Effector memory CD8-positive, alpha-beta T cell (primary cell): ENCODE data around the gene PACRG.
"Not testable (repeated sequence)": the region's sequence is repeated elsewhere in the genome, so short reads cannot be mapped to it uniquely, and the experiment has no call there.

Source experiments
- ATAC-seq: fragments of 150-1000 bp; cut with Tn5 transposase; replicated peaks from 2 replicates; pipeline ENCODE4 v1.10.0; 2021; ENCODE audit warnings: mild to moderate bottlenecking, moderate library complexity
- DNase-seq, 3 experiments: peaks; one replicate each; pipeline ENCODE4 v3.0.0; 2021
- H3K27ac Mint-ChIP-seq, 2 donors: one replicate each; pipeline ENCODE4 v1.8.0; 2022; ENCODE audit warnings: mild to moderate bottlenecking in 2 of 2, mixed read lengths in 2 of 2, moderate library complexity in 2 of 2
- H3K27me3 Mint-ChIP-seq, 2 donors: one replicate each; pipeline ENCODE4 v1.8.0; 2022; ENCODE audit warnings: mixed read lengths in 2 of 2
- H3K36me3 Mint-ChIP-seq: one replicate; pipeline ENCODE4 v1.8.0; 2022; ENCODE audit warnings: mild to moderate bottlenecking, moderate library complexity, mixed read lengths; ENCODE audit not compliant: insufficient read depth
- H3K4me1 Mint-ChIP-seq, 2 donors: one replicate each; pipeline ENCODE4 v1.8.0; 2022; ENCODE audit warnings: low read depth in 2 of 2, mixed read lengths in 2 of 2
- H3K4me3 Mint-ChIP-seq, 2 donors: one replicate each; pipeline ENCODE4 v1.8.0; 2022; ENCODE audit warnings: mild to moderate bottlenecking in 2 of 2, mixed read lengths in 2 of 2, moderate library complexity in 2 of 2
- H3K9me3 Mint-ChIP-seq, 2 donors: one replicate each; pipeline ENCODE4 v1.8.0; 2022; ENCODE audit warnings: mixed read lengths in 2 of 2
- total RNA-seq, 9 experiments: gene quantifications; one replicate each; lab custom pipeline; 2026; lab: John Stamatoyannopoulos, UW

PACRG gene
- 0 to 1.3 (median 0.19) reads per million in 9 experiments for total RNA-seq

DNA sequence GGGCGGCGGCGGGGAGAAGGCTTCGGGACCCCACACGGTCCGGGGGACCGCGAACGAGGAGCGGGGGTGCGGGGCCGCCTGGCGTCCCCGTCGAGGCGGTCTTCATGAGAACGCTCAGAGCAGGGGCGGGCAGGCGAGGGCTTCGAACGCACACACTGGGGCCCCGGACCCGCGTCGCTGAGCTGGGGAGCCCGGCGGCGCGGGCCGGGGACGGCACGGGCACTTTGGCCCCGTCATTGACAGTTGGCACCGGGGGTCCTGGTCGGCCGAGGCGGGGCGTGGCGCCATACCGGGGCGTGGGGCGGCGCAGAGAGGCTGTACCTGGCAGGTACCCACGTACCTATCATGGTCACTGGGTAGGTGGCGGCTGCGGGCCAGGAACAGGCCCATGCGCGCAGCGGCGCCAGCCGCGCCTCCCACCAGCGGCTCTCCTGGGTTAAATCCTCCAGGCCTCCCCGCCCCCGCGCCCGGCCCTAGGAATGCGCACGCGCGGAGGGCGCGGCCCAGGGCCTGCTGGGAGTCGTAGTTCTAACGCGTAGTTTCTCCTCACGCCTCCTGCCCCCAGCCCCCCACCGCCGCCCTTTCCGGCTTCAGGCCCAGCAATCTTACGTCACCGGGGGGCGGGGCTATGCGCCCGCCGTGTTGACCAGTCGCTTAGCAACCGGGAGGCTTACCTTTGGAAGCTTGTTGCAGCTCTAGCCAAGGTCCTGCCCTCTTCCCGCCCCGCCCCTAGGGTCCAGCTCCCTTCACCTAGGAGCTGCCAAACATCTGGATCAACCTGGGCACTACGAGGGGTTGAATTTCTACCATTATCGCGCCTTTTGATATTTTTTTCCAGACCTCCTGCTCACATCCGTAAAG, at the start of gene PACRG, which contains the start of gene PRKN:
TSS of gene PACRG (plus strand) at position 653 of the 861 bp plus-strand sequence.
TSS of gene PRKN (minus strand) at position 445 of the 861 bp plus-strand sequence.
- Mint-ChIP-seq H3K4me3 (peak within 1 kb of the TSS; percentile 89 to 94), H3K27ac (peak within 1 kb of the TSS; percentile 93 to 98), H3K27me3 (no peaks in the 10 kb centered on the region), H3K9me3 (peaks cover 0 to 2% of the 10 kb centered on the region in 2 donors), H3K36me3 (peaks cover 14% of the 10 kb centered on the region), H3K4me1 (peaks cover 11 to 12% of the 10 kb centered on the region in 2 donors)
- peak; percentile 90 for ATAC-seq
- DNase-seq, result peak; percentile 89 to 97 (median 97)

DNA sequence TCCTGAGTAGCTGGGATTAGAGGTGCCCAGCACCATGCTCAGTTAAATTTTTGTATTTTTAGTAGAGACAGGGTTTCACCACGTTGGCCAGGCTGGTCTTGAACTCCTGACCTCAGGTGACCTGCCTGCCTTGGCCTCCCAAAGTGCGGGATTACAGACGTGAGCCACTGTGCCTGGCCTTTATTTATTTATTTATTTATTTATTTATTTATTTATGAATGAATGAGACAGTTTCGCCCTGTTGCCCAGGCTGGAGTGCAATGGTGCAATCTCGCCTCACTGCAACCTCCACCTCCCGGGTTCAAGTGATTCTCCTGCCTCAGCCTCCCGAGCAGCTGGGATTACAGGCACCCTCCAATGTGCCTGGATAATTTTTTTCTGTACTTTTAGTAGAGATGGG, 48.9 kb upstream of the PACRG start:
- not testable (repeated sequence) for H3K4me1 Mint-ChIP-seq, DNase-seq, H3K9me3 Mint-ChIP-seq, ATAC-seq, H3K36me3 Mint-ChIP-seq, H3K4me3 Mint-ChIP-seq, H3K27me3 Mint-ChIP-seq, H3K27ac Mint-ChIP-seq

DNA sequence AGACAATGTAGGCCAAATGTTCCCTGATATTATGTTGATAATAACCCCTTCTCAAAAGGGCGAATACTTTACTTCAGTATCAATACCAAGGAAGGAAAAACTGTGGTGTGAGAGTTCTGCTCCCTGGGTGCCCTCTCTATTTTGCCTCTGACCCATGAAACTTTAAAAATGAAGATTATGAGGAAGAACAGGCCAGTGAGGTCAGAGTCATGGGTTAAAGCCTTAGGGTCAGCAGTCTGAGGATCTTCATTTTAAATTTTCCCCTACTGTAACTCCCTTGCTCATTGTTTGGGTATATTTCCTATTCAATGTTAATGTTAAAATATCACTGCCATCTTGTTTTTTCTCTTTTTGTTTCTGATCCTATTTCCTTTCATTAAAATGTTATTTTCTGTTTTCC, 48.1 kb upstream of the PACRG start:
- DNase-seq (no peak), ATAC-seq (no peak)
- Mint-ChIP-seq H3K4me1 (no peaks in the 10 kb centered on the region), H3K27me3 (no peaks in the 10 kb centered on the region), H3K9me3 (peaks cover 0 to 2% of the 10 kb centered on the region in 2 donors), H3K4me3 (no peak overlapping the region), H3K27ac (no peak overlapping the region), H3K36me3 (no peaks in the 10 kb centered on the region)

GRCh38 chr6:162680367-162680766, 47.4 kb upstream of the PACRG start:
- Mint-ChIP-seq H3K9me3 (no peaks in the 10 kb centered on the region), H3K27me3 (no peaks in the 10 kb centered on the region)

DNA sequence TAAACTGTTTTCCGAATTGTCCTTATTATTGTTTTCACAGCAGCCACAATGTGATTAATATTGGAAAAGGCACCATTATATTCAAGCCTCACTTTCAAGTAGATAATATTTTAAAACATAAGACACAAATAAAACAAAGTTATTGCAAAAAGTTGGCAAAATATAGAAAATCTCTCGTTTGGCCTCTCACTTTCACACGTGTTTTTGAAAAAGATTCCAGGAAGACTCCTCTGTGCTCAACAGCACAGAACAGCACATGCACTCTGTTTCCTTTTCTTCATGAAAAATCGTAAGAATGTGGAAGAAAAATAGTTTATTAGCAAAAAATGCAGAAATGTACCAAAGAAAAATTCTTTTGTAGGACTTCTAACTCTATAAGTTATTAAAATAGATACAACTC, 46.9 kb upstream of the PACRG start:
- Mint-ChIP-seq H3K27ac (no peak overlapping the region), H3K27me3 (no peaks in the 10 kb centered on the region), H3K4me3 (no peak overlapping the region), H3K9me3 (no peaks in the 10 kb centered on the region), H3K4me1 (no peaks in the 10 kb centered on the region), H3K36me3 (no peaks in the 10 kb centered on the region)
- no peak for DNase-seq
- ATAC-seq, result no peak

More at GRCh38 chr6:162680367-162680766, 47.4 kb upstream of the PACRG start:
- Mint-ChIP-seq H3K27ac (no peak overlapping the region), H3K36me3 (no peaks in the 10 kb centered on the region), H3K4me1 (no peaks in the 10 kb centered on the region), H3K4me3 (no peak overlapping the region)
- DNase-seq (no peak), ATAC-seq (no peak)

- ATAC-seq (no peak), DNase-seq (no peak)
- Mint-ChIP-seq H3K9me3 (no peaks in the 10 kb centered on the region), H3K36me3 (no peaks in the 10 kb centered on the region), H3K4me3 (no peak overlapping the region), H3K27me3 (no peaks in the 10 kb centered on the region), H3K4me1 (no peaks in the 10 kb centered on the region), H3K27ac (no peak overlapping the region)
Observed at GRCh38 chr6:162681447-162681846, 46.3 kb upstream of the PACRG start.

GRCh38 chr6:162683135-162683534, 44.6 kb upstream of the PACRG start:
- Mint-ChIP-seq H3K9me3 (no peaks in the 10 kb centered on the region), H3K4me1 (no peaks in the 10 kb centered on the region), H3K27me3 (no peaks in the 10 kb centered on the region), H3K36me3 (no peaks in the 10 kb centered on the region), H3K27ac (no peak overlapping the region), H3K4me3 (no peak overlapping the region)
- ATAC-seq (no peak), DNase-seq (no peak)

- no peaks in the 10 kb centered on the region for H3K36me3 Mint-ChIP-seq
- no peak overlapping the region for H3K27ac Mint-ChIP-seq
- H3K4me1 Mint-ChIP-seq, result no peaks in the 10 kb centered on the region
- ATAC-seq, result no peak
- no peak overlapping the region for H3K4me3 Mint-ChIP-seq
- peaks cover 0 to 2% of the 10 kb centered on the region in 2 donors for H3K9me3 Mint-ChIP-seq
- no peak for DNase-seq
- H3K27me3 Mint-ChIP-seq, result no peaks in the 10 kb centered on the region
Observed at GRCh38 chr6:162684052-162684451, 43.7 kb upstream of the PACRG start.

DNA sequence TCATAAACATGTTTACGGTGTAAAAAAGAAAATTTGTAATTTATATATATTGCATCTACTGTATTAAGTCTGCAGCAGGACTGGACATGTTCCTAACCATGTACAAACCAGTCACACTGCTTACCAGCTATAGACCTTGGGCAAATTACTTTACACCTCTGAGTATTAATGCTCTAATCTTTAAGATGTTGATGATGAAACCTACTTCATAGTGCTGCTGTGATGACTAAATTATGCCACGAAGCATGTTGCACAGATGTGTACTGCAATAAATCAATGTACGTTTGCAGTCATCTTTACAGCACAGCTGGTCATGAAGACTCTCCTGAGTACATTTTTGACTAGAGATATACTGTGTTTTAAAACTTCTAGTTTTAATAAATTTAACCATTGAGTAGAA, 42.8 kb upstream of the PACRG start:
- Mint-ChIP-seq H3K36me3 (no peaks in the 10 kb centered on the region), H3K4me3 (no peak overlapping the region), H3K4me1 (no peaks in the 10 kb centered on the region), H3K27me3 (no peaks in the 10 kb centered on the region), H3K27ac (no peak overlapping the region), H3K9me3 (peaks cover 0 to 2% of the 10 kb centered on the region in 2 donors)
- ATAC-seq (no peak), DNase-seq (no peak)

DNA sequence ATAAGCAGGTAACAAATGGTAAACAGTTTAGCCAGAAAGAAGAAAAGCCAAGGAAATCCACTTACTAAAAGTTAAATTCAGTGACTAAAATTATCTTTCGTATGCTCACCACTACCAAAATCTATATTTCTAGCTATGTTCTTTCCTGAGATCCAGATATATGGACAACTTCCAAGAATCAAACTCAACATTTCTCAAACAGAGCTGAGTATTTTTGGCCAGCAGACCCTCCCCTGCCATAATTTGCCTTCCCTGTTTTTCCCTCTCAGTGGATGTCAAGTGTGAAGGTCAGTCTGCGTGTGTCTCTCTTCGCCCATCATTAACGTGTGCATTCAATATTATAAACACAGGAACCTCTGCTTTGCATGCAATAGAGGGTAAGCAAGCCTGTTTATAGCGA, 42.2 kb upstream of the PACRG start:
- DNase-seq, result no peak
- Mint-ChIP-seq H3K9me3 (peaks cover 0 to 2% of the 10 kb centered on the region in 2 donors), H3K4me3 (no peak overlapping the region), H3K4me1 (peaks cover 0 to 2% of the 10 kb centered on the region in 2 donors), H3K27ac (no peak overlapping the region), H3K36me3 (no peaks in the 10 kb centered on the region), H3K27me3 (no peaks in the 10 kb centered on the region)
- no peak for ATAC-seq

DNA sequence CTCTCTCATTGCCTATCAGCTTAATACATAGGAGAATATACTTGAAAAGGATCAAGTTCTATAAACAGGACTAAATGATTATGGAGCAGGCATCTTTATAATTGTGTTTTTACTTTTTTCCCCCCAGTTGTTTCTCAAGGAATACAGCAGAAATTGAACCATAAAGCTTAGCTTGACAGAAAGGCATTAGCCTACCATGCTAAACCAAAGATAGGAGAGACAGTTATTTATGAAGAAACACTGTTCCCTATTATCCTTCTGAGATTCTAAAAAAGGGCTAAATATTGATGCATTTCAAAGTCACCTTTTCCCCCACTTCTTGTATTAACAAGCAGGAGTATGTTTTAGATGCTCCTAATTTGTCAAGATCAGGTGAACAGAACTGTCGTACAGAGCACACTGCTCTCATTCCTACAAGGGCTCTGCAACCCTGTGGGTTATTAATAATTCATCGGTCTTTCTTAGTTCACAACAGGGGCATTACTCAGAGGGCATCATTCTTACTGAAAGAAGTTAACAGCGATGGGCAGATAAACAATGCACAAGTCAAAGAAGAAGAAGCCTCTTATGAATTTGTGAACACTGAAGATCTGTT, 38.9 kb upstream of the PACRG start:
- Mint-ChIP-seq H3K27me3 (no peaks in the 10 kb centered on the region), H3K27ac (no peak overlapping the region)
- no peak for ATAC-seq

GRCh38 chr6:162690158-162690557, 37.6 kb upstream of the PACRG start:
- Mint-ChIP-seq H3K9me3 (peaks cover 0 to 2% of the 10 kb centered on the region in 2 donors), H3K27ac (no peak overlapping the region), H3K4me3 (no peak overlapping the region), H3K4me1 (peaks cover 0 to 2% of the 10 kb centered on the region in 2 donors), H3K36me3 (no peaks in the 10 kb centered on the region), H3K27me3 (no peaks in the 10 kb centered on the region)
- no peak for ATAC-seq
- no peak for DNase-seq

More for the DNA sequence above, 38.9 kb upstream of the PACRG start:
- no peak for DNase-seq
- no peaks in the 10 kb centered on the region for H3K36me3 Mint-ChIP-seq
- peaks cover 0 to 2% of the 10 kb centered on the region in 2 donors for H3K4me1 Mint-ChIP-seq
- H3K9me3 Mint-ChIP-seq, result peaks cover 0 to 2% of the 10 kb centered on the region in 2 donors
- H3K4me3 Mint-ChIP-seq, result no peak overlapping the region

DNA sequence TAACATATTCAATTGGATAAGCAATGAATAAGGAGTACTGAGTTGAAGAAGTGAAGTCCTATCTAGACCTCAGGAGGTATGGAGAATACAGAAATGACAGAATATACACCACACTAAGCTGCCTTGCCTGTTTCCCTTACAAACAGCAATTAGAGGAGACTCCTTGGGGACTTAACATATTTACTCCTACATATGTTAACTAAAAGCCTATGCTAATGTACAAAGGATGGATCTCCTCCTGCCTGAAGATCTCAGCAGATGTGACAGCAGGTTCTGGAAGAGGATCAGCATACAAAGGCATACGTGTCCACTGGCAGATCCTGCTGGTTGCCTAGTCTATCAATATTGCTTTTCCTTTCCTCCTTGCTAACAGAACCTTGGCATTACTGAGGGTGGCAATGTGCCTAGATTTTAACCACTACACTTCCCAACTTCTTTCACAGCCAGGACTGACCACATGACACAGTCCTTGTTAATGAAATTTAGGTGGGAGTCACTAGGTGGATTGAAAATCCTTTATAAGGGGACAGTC, 29.8 kb upstream of the PACRG start:
- no peak for DNase-seq
- no peaks in the 10 kb centered on the region for H3K36me3 Mint-ChIP-seq
- no peak overlapping the region for H3K4me3 Mint-ChIP-seq
- H3K27ac Mint-ChIP-seq, result no peak overlapping the region
- no peaks in the 10 kb centered on the region for H3K4me1 Mint-ChIP-seq
- no peaks in the 10 kb centered on the region for H3K9me3 Mint-ChIP-seq
- no peaks in the 10 kb centered on the region for H3K27me3 Mint-ChIP-seq
- ATAC-seq, result no peak

GRCh38 chr6:162698440-162698839, 29.3 kb upstream of the PACRG start:
- H3K27me3 Mint-ChIP-seq, result no peaks in the 10 kb centered on the region
- no peaks in the 10 kb centered on the region for H3K9me3 Mint-ChIP-seq
- ATAC-seq (no peak), DNase-seq (no peak)
- no peak overlapping the region for H3K27ac Mint-ChIP-seq
- no peaks in the 10 kb centered on the region for H3K4me1 Mint-ChIP-seq
- H3K4me3 Mint-ChIP-seq, result no peak overlapping the region
- no peaks in the 10 kb centered on the region for H3K36me3 Mint-ChIP-seq
